Kidney (tissue), 14 donors: Measurements from ENCODE around the gene TNS3. TPM values are rescaled to one million over a fixed set of nuclear protein-coding genes. Genes with fewer than 3 reads are reported as not detected.

Source experiments
- DNase-seq, 5 donors: peaks; one replicate each; pipeline ENCODE4 v3.0.0-alpha.2; 2013 to 2020
- FAIRE-seq: peaks from 2 replicates; lab custom pipeline; 2012; peaks lifted over from hg19 to GRCh38; lab: Jason Lieb, UNC
- H3K27ac ChIP-seq, 2 donors: one replicate each; pipeline ENCODE4 v1.7.0; 2013; ENCODE audit warnings: low read depth in 2 of 2, low read length in 2 of 2, inconsistent platforms in 1 of 2
- H3K27me3 ChIP-seq: one replicate; pipeline ENCODE4 v1.7.1; 2013; ENCODE audit warnings: low read length, inconsistent platforms; ENCODE audit not compliant: control insufficient read depth, insufficient read depth
- H3K36me3 ChIP-seq, 3 donors: one replicate each; pipeline versions ENCODE4 v1.7.0 to v1.7.1; 2013; ENCODE audit warnings: low read length in 3 of 3, control low read depth in 1 of 3, inconsistent platforms in 1 of 3; ENCODE audit not compliant: insufficient read depth in 3 of 3, control insufficient read depth in 2 of 3
- H3K4me1 ChIP-seq, 3 donors: one replicate each; pipeline versions ENCODE4 v1.7.0 to v1.7.1; 2013; ENCODE audit warnings: low read length in 3 of 3, inconsistent platforms in 1 of 3, low read depth in 1 of 3; ENCODE audit not compliant: control insufficient read depth in 2 of 3, insufficient read depth in 2 of 3
- H3K4me3 ChIP-seq, 3 donors: one replicate each; pipeline versions ENCODE4 v1.7.0 to v1.8.1; 2013; ENCODE audit warnings: low read length in 3 of 3, control low read depth in 1 of 3, inconsistent platforms in 1 of 3
- H3K9ac ChIP-seq, 3 donors: one replicate each; pipeline versions ENCODE4 v1.7.0 to v1.7.1; 2013; ENCODE audit warnings: low read length in 3 of 3, control low read depth in 1 of 3, inconsistent platforms in 1 of 3
- H3K9me3 ChIP-seq, 3 donors: one replicate each; pipeline versions ENCODE4 v1.7.0 to v1.7.1; 2013; ENCODE audit warnings: low read length in 3 of 3, control low read depth in 1 of 3, inconsistent platforms in 1 of 3; ENCODE audit not compliant: control insufficient read depth in 2 of 3, insufficient read depth in 1 of 3
- intact Hi-C: fragments of 100-400 bp; cut with DNase I; formaldehyde crosslinking; loops from one replicate; pipeline ENCODE4 v1.11.1; 2022
- polyA plus RNA-seq: library from polyadenylated mRNA; stranded (reverse); fragments of 350-450 nt; fragmentation: Illumina TruSeq; extraction: RNeasy Lipid Tissue Mini Kit (QIAGEN cat#74804); gene quantifications from one replicate; pipeline ENCODE4 v1.2.3, GENCODE V29; 2014; ENCODE audit warnings: low read depth, low replicate concordance; ENCODE audit not compliant: insufficient read depth
- total RNA-seq: library from RNA; stranded (reverse); fragmentation: NEBNext Ultra II Directional; extraction: Animal tissue kit (Norgen Biotek cat#: 25700); gene quantifications from one replicate; pipeline ENCODE4 v1.2.1, GENCODE V29; 2021
- TF ChIP-seq, protein P1 (sequence below): IDR thresholded peaks from 3 replicates; pipeline ENCODE4 v1.5.1; 2012; ENCODE audit warnings: mild to moderate bottlenecking, moderate library complexity, borderline replicate concordance; ENCODE audit not compliant: insufficient read depth; ENCODE audit errors: extremely low read depth
- donor health status: control.
- donor health status: control.
- donor health status: control.
- donor health status: control.
- donor health status: control.
- donor health status: DM: yes; HTN: yes; CAD: no.
- donor health status: Normal renal cell carcinoma (clear cell type).

The TNS3 gene
- total and polyA plus RNA-seq, 2 donors from 2014 or later = 38.4 to 198 TPM

GRCh38 chr7:47602272-47603004, 20.5 kb upstream of the TNS3 start:
- Histone ChIP-seq H3K4me1 (peaks cover 8 to 48% (median 42%) of the 10 kb centered on the region in 3 donors), H3K9ac (peak overlapping the region in 1 of 3 donors; percentile 13), H3K27me3 (no peaks in the 10 kb centered on the region), H3K27ac (peak overlapping the region in 1 of 2 donors; percentile 52), H3K9me3 (peaks cover 0 to 1% (median 0%) of the 10 kb centered on the region in 3 donors), H3K36me3 (no peaks in the 10 kb centered on the region), H3K4me3 (no peak overlapping the region)
- TF ChIP-seq, protein P1, sequence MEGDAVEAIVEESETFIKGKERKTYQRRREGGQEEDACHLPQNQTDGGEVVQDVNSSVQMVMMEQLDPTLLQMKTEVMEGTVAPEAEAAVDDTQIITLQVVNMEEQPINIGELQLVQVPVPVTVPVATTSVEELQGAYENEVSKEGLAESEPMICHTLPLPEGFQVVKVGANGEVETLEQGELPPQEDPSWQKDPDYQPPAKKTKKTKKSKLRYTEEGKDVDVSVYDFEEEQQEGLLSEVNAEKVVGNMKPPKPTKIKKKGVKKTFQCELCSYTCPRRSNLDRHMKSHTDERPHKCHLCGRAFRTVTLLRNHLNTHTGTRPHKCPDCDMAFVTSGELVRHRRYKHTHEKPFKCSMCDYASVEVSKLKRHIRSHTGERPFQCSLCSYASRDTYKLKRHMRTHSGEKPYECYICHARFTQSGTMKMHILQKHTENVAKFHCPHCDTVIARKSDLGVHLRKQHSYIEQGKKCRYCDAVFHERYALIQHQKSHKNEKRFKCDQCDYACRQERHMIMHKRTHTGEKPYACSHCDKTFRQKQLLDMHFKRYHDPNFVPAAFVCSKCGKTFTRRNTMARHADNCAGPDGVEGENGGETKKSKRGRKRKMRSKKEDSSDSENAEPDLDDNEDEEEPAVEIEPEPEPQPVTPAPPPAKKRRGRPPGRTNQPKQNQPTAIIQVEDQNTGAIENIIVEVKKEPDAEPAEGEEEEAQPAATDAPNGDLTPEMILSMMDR = no peak
- no peak for DNase-seq
- FAIRE-seq = no peak
- intact Hi-C loops = no loop called here

- intact Hi-C loops = no loop called here
- Histone ChIP-seq H3K27me3 (no peaks in the 10 kb centered on the region), H3K4me1 (peaks cover 8 to 48% (median 42%) of the 10 kb centered on the region in 3 donors), H3K36me3 (no peaks in the 10 kb centered on the region), H3K9ac (peak overlapping the region in 1 of 3 donors; percentile 13), H3K27ac (peak overlapping the region; percentile 4 to 52), H3K4me3 (no peak overlapping the region), H3K9me3 (peaks cover 0 to 7% (median 2%) of the 10 kb centered on the region in 3 donors)
- DNase-seq = no peak
- no peak for FAIRE-seq
- TF ChIP-seq, protein P1 = no peak
Measured at GRCh38 chr7:47601881-47602249, 20.0 kb upstream of the TNS3 start.

DNA sequence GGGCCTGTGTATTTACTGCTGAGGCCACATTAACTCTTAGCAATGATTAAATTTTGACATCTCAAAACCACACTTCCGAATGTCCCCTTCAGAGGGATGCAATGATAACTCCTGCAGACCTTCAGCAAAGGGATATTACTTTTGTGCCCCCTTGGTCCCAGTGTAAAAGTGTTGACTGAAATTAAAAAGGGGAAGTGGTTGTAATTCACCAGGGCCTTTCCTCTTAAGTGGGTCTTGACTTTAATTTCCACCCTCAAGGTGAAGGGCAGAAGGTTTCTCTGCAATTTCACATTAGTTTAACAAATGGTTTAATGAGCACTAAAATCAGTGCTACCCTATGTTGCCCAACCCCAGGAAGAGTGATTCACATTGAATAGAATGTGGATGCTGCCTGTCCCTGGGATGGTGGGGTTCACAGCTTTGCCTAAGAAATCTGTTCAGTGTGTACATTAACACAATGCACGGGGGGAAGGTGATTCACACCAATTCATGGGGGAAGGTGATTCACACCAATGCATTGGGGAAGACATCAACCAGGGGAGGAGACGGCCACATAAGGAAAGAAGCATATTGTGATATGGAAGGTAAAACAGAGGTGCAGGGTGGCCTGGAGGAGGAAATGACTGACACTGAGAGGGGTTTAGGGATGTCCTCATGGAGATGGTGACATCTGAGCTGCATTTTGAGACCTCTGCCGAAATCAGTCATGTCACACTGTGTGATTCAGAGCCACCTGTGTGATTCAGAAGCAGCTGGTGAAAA, 19.4 kb upstream of the TNS3 start:
- H3K4me3 ChIP-seq = no peak overlapping the region
- TF ChIP-seq, protein P1 = no peak
- FAIRE-seq (no peak), DNase-seq (no peak)
- no peaks in the 10 kb centered on the region for H3K27me3 ChIP-seq
- peaks cover 0 to 12% (median 3%) of the 10 kb centered on the region in 3 donors for H3K9me3 ChIP-seq
- H3K4me1 ChIP-seq = peaks cover 8 to 48% (median 42%) of the 10 kb centered on the region in 3 donors
- peak overlapping the region in 1 of 3 donors; percentile 13 for H3K9ac ChIP-seq
- intact Hi-C loops = no loop called here
- H3K36me3 ChIP-seq = no peaks in the 10 kb centered on the region
- peak overlapping the region; percentile 4 to 52 for H3K27ac ChIP-seq
